ENCODE results near the gene SNX10.

- TF ChIP-seq EZH2 (IDR thresholded peaks at IDR 0.05; ENCODE audit: low read length) (no peak), CTCF (optimal IDR thresholded peaks at IDR 0.05 in 1 of 3, IDR thresholded peaks at IDR 0.05 in 1 of 3, conservative IDR thresholded peaks at IDR 0.05 in 1 of 3; ENCODE audit: extremely low read depth in 1 of 3, insufficient read depth in 2 of 3, low read length in 3 of 3) (no peak)
These were observed 124.3 kb downstream of the SNX10 start for GRCh38 chr7:26416004-26416403.

All from keratinocyte (primary cell).